ENCODE data around the gene MOCOS. TPM values are rescaled to one million over a fixed set of nuclear protein-coding genes. Genes with fewer than 3 reads are reported as not detected.
"Not testable (repeated sequence)": the region's sequence is repeated elsewhere in the genome, so short reads cannot be mapped to it uniquely, and the experiment has no call there.

The MOCOS gene
- total RNA-seq, 1 donor from 2014 or later: 2.2 TPM

DNA sequence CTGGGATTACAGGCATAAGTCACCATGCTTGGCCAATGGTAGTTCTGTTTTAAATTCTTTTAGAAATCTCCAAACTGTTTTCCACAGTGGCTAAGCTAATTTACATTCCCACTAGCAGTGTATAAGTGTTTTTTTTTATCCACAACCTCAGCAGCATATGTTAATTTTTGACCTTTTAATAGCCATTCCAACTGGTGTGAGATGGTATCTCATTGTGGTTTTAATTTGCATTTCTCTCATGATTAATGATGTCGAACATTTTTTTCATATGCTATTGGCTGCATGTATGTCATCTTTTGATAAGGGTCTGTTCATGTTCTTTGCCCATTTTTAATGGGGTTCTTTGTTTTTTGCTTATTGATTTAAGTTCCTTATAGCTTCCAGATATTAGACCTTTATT is 20.0 kb downstream of the MOCOS start:
- intact Hi-C loops (cut with DNase I): no loop called here
- DNase-seq (ENCODE audit: extremely low spot score in 2 of 2): no peak
- no peaks in the 10 kb centered on the region for H3K36me3 ChIP-seq
- H3K4me1 ChIP-seq: peaks cover 2% of the 10 kb centered on the region
- H3K4me3 ChIP-seq: no peak overlapping the region
- H3K27me3 ChIP-seq: no peaks in the 10 kb centered on the region
- TF ChIP-seq POLR2A (IDR thresholded peaks at IDR 0.05) (no peak), POLR2AphosphoS5 (IDR thresholded peaks at IDR 0.05; ENCODE audit: insufficient read depth in 1 of 2, low read depth in 1 of 2) (no peak)
- TF ChIP-seq, protein P1, sequence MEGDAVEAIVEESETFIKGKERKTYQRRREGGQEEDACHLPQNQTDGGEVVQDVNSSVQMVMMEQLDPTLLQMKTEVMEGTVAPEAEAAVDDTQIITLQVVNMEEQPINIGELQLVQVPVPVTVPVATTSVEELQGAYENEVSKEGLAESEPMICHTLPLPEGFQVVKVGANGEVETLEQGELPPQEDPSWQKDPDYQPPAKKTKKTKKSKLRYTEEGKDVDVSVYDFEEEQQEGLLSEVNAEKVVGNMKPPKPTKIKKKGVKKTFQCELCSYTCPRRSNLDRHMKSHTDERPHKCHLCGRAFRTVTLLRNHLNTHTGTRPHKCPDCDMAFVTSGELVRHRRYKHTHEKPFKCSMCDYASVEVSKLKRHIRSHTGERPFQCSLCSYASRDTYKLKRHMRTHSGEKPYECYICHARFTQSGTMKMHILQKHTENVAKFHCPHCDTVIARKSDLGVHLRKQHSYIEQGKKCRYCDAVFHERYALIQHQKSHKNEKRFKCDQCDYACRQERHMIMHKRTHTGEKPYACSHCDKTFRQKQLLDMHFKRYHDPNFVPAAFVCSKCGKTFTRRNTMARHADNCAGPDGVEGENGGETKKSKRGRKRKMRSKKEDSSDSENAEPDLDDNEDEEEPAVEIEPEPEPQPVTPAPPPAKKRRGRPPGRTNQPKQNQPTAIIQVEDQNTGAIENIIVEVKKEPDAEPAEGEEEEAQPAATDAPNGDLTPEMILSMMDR (IDR thresholded peaks at IDR 0.05): no peak
- H3K27ac ChIP-seq: no peak overlapping the region
- no peaks in the 10 kb centered on the region for H3K9me3 ChIP-seq

GRCh38 chr18:36207969-36208368 is 20.7 kb downstream of the MOCOS start:
- H3K27me3 ChIP-seq; DNase-seq (ENCODE audit: extremely low spot score in 2 of 2); H3K4me1 ChIP-seq; intact Hi-C loops (cut with DNase I); H3K36me3 ChIP-seq; H3K4me3 ChIP-seq; H3K9me3 ChIP-seq; H3K27ac ChIP-seq: not testable (repeated sequence)

- Histone ChIP-seq H3K27ac (no peak overlapping the region), H3K36me3 (no peaks in the 10 kb centered on the region), H3K4me1 (peaks cover 7% of the 10 kb centered on the region), H3K4me3 (no peak overlapping the region), H3K27me3 (no peaks in the 10 kb centered on the region), H3K9me3 (no peaks in the 10 kb centered on the region)
- intact Hi-C loops (cut with DNase I): no loop called here
- no peak for DNase-seq (ENCODE audit: extremely low spot score in 2 of 2)
- TF ChIP-seq, protein P1 (IDR thresholded peaks at IDR 0.05): no peak
- TF ChIP-seq POLR2A (IDR thresholded peaks at IDR 0.05): no peak
- TF ChIP-seq POLR2AphosphoS5 (IDR thresholded peaks at IDR 0.05; ENCODE audit: insufficient read depth in 1 of 2, low read depth in 1 of 2): no peak
Measured at GRCh38 chr18:36211612-36212065, 24.3 kb downstream of the MOCOS start.

- TF ChIP-seq, protein P1 (IDR thresholded peaks at IDR 0.05): no peak
- TF ChIP-seq POLR2A (IDR thresholded peaks at IDR 0.05) (no peak), POLR2AphosphoS5 (IDR thresholded peaks at IDR 0.05; ENCODE audit: insufficient read depth in 1 of 2, low read depth in 1 of 2) (no peak)
- no peaks in the 10 kb centered on the region for H3K27me3 ChIP-seq
- peak overlapping the region in 1 of 2 donors; percentile 3 for H3K4me3 ChIP-seq
- DNase-seq (ENCODE audit: extremely low spot score in 2 of 2): no peak
- H3K4me1 ChIP-seq: peaks cover 7% of the 10 kb centered on the region
- H3K27ac ChIP-seq: peak overlapping the region; percentile 20
- no peaks in the 10 kb centered on the region for H3K36me3 ChIP-seq
- H3K9me3 ChIP-seq: no peaks in the 10 kb centered on the region
- intact Hi-C loops (cut with DNase I): no loop called here
Measured at GRCh38 chr18:36212301-36213171, 25.2 kb downstream of the MOCOS start.

DNA sequence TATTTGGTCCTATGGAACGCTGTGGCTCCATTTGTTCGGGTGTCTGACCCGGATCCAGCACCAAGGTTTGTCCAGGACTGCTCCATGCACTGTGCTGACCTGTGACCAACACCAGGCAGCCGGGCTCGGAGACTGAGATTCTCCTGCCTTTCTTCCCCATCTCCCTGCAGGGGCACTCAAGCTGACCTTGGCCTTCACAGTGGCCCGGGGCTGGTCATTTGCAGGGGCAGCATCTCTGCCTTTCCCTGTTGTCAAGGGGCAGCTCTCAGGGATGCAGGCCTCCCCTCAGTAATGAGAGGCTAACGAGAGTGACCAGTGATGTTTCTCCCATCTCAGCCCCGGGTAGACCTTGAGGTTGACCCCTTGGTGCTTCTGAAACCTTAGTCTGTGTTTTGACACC is 27.5 kb downstream of the MOCOS start:
- Histone ChIP-seq H3K27me3 (no peaks in the 10 kb centered on the region), H3K36me3 (no peaks in the 10 kb centered on the region), H3K4me1 (peaks cover 7% of the 10 kb centered on the region), H3K4me3 (no peak overlapping the region), H3K27ac (no peak overlapping the region), H3K9me3 (no peaks in the 10 kb centered on the region)
- DNase-seq (ENCODE audit: extremely low spot score in 2 of 2): no peak
- TF ChIP-seq, protein P1 (IDR thresholded peaks at IDR 0.05): no peak
- intact Hi-C loops (cut with DNase I): no loop called here

Measured in vagina (tissue), 2 donors.